A204.1 (cell line): Measurements from ENCODE around the gene POLG2.
"Not testable (repeated sequence)": the region's sequence is repeated elsewhere in the genome, so short reads cannot be mapped to it uniquely, and the experiment has no call there.

Experiments used
- FAIRE-seq: peaks from 2 replicates; lab custom pipeline; 2012; peaks lifted over from hg19 to GRCh38; lab: Jason Lieb, UNC

Gene POLG2

DNA sequence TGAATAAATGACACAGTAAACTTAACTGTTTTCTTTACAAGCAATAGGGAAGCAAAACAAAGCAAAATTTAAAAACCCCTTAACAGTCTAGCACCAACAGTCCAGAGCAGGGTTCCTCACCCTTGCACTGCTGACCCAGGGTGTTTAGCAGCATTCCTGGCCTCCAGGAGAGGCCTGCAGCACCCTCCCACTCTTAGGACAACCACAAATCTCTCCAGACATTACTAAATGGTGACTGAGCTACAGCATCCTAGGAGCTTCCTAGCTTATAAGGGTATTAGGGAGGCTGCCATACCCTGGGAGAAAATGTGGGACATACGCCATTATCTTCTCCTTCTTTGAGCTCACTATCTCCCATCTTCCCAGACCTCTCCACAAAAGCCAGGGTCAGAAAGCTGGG is 15.9 kb downstream of the POLG2 start:
- FAIRE-seq: no peak

DNA sequence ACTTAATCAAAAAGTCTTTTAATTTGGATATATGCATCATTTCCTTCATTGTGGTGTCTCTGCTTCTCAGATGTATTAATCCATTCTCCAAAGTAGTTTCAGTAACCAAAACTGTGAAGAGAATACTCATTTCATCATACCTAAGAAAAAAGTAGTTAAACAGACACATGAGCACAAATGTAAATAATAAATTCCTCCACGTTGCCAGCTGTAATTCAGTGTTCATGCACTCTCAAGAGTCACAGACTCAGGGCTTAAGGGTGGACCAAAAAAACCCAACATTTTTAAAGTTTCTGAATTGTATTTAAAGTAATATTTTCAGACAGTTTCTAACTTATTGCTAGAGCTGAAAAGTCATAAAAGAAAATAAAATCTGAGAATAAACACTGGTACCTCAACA is 19.0 kb downstream of the POLG2 start:
- no peak for FAIRE-seq

DNA sequence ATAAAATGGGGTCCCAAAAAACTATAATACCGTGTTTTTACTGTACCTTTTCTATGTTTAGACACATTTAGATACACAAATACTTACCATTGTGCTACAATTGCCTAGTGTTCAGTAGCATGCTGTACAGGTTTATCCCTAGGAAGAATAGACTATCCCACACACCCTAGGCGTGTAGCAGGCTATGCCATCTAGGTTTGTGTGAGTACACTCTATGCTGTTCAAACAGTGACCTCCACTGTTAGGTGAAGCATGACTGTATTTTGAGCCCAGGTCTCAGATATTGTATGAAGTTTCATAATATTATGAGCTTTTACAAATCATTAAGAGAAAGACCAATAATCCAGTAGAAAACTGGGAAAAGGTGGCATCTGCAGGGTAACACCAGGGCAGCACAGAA is 24.3 kb downstream of the POLG2 start:
- no peak for FAIRE-seq

DNA sequence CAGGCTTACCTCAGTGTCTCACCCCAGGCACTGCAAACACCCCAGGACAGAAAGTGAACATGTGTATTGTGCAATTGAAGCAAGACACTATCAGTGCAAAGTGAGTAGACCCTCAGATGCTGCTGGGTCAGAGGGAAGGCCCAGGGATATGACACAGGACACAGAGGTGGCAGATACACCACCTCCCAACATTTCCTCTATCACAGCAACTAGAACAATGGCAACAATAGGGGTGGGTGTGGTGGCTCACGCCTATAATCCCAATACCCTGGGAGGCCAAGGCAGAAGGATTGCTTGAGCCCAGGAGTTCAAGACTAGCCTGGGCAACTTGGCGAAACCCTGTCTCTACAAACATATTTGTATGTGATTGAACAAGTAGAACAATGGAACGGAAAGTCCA is 25.4 kb downstream of the POLG2 start:
- FAIRE-seq: no peak

DNA sequence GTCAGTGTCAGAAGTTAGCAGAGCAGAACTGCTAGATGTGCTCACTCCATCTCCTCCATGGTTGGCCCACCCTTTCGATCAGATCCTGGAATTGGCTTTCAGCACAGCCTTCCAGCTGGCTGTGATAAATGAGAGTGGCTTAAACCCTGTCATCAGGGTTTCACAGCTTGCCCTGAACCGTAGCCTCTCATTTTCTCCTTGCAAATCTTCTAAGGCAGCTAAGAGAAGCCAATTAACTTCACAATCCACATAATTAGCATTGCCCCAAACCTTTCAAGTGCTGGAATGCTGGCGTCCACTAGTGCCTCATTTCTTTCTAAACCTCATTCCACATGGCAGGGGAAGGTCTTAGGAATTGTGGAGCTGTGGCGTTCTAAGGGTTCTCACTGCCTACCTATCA is 26.2 kb downstream of the POLG2 start:
- no peak for FAIRE-seq

DNA sequence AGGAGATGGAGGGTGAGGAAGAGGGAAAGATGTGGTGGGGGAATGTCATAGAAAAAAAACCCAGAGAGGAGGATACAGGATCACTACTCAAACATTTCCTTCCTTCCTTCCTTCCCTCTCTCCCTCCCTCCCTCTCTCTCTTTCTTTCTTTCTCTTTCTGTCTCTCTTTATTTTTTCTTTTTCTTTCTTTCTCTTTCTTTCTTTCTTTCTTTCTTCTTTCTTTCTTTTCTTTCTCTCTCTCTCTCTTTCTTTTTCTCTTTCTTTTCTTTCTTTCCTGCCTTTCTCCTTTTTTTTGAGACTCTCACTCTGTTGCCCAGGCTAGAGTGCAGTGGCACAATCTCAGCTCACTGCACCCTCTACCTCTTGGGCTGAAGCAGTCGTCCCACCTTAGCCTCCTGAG is 30.0 kb downstream of the POLG2 start:
- FAIRE-seq: not testable (repeated sequence)

DNA sequence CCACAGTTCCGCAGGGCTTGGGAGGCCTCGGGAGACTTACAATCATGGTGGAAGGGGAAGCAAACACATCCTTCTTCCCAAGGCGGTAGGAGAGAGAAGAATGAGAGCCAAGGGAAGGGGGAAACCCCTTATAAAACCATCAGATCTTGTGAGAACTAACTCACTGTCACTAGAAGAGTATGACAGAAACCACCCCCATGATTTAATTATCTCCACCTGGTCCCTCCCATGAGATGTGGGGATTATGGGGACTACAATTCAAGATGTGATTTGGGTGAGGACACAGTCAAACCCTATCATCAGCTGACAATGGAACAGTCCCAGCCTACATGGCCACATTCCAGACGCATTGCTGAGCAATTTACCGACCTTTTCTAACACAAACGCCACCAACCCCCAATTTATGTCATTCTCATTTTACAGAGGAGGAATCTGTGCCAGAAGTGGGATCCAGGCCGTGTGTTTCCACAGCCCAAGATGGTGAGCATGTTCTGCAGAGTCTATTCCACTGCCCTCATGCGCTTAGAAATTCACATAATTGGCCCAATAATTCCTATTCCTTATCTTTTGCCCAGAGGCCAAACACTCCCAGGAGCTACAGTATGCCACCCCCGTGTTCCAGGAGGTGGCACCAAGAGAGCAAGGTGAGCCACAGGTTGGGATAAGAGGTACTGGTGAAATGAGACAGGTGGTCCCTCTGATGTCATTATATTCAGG is 30.7 kb downstream of the POLG2 start:
- no peak for FAIRE-seq

DNA sequence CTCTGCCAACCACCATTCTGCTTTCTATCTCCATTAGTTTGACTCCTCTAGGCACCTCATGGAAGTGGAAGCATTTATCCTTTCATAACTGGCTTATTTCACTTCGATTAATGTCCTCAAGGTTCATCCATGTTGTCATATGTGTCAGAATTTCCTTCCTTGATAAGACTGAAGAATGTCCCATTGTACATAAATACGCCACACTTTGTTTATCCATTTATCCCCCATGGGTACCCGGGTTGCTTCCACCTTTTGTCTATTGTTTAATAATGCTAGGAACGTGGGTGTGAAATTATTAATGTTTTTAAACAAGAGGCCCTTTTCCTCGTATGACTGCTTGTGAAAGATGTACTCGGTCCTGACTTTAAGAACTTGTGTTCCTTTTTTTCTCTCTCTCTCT is 35.1 kb downstream of the POLG2 start:
- no peak for FAIRE-seq

DNA sequence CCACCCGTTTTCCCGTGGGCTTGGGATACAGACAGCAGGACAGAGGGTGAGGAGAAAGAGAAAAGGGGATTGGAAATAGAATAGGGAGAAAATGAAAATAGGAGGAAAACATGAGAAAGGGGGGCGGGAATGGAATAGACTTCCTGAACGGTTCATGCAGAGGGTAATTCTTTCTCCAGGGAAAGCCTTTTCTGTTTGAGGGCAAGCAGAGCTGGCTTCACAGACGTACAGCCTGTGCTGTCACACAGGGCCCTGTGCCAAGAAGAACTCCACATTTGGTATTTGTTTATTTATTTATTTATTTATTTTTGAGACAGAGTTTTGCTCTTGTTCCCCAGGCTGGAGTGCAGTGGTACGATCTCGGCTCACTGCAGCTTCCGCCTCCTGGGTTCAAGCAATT is 35.9 kb downstream of the POLG2 start:
- no peak for FAIRE-seq

DNA sequence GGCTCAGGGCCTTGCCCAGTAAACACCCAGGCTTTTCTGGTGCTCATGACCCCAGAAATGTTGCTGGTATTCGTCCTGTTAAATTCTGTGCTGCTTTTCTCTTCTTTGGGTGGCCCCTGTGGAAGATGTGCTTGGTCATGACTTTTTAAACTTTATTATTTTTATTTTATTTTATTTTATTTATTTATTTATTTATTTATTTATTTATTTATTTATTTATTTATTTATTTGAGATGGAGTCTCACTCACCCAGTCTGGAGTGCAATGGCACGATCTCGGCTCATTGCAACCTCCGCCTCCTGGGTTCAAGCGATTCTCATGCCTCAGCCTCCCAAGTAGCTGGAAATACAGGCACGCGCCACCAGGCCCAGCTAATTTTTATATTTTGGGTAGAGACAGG is 37.0 kb downstream of the POLG2 start:
- not testable (repeated sequence) for FAIRE-seq

DNA sequence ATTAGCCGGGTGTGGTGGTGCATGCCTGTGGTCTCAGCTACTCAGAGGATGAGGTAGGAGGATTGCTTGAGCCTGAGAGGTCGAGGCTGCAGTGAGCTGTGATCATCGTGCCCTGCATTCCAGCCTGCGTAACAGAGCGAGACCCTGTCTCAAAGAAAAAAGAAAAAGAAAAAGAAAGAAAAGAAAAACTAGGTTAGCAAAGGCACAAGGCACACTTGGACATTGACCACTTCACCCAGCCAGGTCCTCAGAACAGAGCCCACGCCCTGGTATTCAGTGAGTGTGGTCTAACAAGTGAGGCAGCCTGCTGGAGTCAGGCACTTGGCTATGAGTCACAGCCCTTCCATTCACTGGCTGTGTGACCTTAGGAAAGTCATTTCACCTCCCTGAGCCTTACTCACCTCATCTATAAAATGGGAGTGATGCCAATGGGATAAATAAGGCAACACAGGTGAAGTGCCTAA is 37.5 kb downstream of the POLG2 start:
- no peak for FAIRE-seq

DNA sequence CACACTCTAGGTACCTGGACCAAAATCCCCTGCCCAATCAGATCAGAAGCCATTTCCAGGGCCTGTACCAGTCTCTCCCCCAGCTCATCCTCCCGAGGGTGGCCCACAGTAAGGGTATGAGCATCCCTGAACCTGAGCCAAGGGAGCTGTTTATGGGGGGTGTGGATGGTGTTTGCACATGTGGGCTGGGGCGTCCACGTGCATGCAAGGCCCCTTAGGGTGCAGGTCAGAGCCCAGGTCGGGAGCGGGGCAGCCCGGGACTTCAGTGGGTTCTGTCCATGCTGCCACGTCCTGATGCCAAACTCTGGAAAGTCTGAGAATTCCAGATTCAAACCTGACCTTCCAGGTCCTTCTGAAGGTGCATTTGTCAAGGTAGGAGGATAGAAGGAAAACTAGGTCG is 38.1 kb downstream of the POLG2 start:
- no peak for FAIRE-seq

DNA sequence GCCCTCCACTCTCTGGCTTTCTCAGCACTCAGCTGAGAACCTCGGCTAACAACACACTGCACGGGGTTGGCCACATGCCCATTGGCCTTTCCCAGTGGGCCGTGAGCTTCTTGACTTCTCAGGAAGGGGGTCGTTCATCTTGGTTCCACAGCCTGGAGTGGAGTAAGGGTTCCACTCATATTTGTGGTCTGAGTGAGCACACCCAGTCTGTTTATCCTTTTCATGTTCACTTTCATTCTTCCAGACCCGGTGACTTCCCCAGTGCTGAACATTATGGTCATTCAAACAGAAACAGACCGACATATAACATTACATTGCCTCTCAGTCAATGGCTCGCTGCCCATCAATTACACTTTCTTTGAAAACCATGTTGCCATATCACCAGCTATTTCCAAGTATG is 39.7 kb downstream of the POLG2 start:
- no peak for FAIRE-seq

DNA sequence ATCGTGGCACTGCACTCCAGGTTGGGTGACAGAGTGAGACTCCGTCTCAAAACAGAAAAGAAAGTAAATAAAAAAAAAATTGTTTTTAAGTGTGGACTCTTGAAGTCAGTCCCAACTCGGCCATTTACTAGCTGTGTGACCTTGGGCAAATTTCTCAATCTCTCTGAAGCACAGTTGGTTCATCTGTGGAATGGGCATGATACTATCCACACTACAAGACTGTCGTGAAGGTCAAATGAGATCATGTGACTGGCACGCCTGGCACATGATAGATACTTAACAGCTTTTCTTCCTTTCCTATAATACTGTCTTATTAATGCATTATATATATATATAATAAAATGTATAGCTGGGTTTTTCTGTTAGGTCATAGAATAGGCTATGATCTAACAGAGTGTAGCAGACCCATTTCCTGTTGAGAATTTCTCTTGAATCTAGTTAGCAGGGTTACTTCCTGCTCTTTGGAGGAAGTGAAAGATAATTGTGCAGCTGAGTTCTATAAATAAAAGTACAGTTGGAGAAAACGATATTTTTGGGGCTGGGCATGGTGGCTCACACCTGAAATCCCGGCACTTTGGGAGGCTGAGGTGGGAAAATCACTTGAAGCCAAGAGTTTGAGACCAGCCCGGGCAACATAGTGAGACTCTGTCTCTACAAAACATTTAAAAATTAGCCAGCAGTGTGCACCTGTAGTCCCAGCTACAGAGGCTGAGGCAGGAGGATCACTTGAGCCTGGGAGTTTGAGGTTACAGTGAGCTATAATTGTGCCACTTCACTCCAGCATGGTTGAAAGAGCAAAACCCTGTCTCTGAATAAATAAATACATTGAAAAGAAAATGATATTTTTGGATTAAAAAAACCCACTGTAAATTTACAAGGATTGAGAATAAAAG is 40.6 kb downstream of the POLG2 start:
- no peak for FAIRE-seq

DNA sequence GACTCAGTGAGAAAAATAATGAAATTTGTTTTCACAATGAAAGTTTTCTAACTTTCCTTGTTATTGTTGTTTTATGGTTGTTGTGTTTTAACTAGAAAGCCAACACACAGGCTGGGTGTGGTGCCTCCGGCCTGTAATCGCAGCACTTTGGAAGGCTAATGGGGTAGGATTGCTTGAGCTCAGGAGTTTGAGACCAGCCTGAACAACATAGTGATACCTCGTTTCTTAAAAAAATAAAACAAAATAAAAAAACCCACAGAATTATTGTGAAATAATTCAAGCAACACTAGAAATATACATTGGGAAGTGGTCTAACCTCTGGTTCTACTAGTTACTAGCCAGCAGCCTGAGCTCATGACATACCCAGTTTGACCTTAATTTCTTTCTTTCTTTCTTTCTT is 47.3 kb downstream of the POLG2 start:
- FAIRE-seq: no peak

DNA sequence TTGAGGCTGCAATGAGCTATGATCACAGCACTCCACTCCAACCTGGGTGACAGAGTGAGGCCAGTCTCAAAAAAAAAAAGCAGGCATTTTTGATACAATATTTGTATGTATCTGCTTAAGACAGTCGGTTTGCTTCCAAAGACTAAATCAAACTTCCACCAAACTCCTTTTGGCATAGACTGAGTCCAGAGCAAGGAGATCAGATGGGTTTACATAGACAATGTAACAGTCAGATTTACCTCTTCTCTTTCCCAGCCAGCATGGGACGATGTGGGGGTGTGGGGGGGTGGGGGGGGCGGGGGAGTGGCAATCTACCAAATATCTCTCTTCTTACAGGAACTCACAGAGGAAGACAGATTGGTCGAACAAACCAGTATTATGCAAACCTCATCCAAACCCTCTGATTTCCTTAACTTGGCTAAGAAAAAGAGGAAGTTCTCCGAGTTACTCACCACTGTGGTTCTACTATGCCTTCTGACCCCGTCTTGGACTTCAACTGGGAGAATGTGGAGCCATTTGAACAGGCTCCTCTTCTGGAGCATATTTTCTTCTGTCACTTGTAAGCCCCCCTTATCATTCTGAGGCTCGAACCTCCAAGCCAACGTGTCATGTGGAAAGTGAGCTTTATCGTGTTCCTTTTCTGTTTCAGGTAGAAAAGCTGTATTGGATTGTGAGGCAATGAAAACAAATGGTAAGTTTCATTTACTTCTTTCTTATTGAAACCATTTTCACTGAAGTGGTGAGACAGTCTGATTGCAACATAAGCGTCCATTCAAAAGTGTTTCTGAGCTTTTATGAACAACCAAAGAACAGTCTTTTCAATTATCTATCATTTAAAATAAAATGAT is 48.0 kb downstream of the POLG2 start, which contains the start of gene MILR1:
MILR1 (plus strand) TSS at position 451 of the 848 bp plus-strand sequence; CDS start at position 505, 54 bp downstream.
- no peak for FAIRE-seq

DNA sequence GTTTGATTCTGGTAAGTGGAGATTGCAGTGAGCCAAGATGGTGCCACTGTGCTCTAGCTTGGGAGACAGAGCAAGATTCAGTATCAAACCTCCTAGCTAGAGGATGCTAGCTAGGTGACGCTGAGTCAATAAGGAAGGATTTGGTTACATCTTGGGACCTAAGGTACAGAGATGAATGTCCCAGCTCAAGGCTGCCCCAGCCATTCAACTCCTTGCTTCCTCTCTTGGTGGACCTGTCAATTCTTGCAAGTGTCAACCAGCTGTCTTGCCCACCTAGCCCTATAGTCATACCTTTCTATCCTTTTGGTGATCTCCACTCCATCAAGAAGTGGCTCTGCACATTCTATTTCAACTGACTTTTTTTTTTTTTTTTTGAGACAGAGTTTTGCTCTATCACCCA is 49.3 kb downstream of the POLG2 start:
- FAIRE-seq: no peak

DNA sequence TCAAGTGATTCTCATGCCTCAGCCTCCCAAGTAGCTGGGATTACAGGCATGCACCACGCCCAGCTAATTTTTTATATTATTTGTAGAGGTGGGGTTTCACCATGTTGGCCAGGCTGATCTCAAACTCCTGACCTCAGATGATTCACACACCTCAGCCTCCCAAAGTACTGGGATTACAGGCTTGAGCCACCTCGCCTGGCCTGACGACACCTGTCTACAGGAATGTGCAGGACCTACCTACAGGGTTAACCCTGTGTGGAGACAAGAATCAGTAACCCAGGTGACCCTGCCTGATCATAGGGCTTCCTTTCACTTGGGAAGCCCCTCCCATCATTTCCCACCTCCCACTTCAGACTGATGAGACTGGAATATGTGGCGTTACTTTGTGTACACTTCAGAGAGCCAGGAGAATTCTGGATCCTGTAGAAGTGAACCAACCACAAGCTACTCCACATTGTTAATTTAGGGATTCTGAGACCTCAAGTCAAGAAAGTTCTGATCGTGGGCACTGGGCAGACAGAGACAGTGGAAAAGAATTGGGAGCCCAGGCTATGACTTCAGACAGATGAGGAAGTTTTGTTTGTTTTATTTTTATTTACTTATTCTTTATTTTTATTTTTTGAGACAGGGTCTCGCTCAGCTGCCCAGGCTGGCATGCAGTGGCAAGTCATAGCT is 53.6 kb downstream of the POLG2 start:
- no peak for FAIRE-seq

DNA sequence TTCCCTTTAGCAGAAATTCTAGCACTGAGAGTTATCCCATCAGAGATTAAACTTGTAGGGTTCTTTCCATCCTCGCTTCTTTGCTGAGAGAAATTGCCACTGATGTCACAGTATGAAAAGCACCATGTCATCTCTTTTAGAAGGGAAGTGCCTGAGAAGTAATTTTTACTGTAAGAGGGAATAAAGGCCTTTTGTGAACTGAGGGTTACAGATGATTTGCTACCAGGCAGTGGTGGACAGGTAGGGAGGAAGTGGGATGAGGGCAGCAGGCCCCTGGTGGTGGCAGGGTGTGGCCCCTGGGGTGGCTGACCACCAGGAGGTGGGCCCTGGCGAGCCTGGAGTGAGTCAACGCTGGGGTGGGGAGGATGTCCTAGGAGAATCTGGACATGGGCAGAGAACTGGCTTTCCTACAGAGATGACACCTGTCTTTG is 54.3 kb downstream of the POLG2 start:
- FAIRE-seq: no peak

DNA sequence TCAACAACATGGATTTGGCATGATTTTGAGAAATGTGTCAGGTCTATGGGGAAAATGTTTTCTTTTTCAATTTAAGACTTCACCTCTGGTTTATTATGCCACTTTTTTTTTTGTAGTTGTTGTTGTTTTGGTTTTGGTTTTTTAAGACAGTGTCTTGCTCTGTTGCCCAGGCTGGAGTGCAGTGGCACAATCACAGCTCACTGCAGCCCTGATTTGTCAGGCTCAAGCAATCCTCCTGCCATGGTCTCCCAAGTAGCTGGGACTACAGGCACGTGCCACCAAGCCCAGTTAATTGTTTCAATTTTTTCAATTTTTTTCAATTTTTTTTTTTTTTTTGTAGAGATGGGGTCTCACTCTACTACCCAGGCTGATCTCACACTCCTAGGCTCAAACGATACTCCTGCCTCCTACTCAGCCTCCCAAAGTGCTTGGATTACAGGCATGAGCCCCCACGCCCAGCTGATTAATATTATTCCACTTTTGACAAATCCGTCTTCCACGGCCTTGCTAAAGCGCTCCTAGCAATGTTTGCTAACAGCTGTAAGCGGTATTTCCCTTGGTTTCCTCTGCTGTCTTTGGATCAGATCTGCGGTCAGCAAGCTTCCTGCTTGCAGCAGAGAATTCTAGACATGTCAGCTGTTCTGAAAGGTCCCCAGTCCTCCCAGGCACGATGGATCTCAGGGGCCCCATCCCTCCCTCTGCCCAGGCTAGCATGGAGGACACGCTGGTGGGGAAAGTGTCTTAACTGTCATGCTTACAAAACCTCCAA is 54.9 kb downstream of the POLG2 start:
- FAIRE-seq: no peak

DNA sequence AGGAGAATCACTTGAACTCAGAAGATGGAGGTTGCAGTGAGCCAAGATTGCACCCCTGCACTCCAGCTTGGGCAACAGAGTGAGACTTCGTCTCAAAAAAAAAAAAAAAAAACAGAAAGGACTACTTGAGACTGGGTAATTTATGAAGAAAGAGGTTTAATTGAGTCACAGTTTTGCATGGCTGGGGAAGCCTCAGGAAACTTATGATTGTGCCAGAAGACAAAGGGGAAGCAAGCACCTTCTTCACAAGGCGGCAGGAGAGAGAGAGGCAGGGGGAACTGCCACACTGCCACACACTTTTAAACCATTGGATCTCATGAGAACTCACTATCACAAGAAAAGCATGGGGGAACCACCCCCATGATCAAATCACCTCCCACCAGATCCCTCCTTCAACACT is 56.9 kb downstream of the POLG2 start:
- no peak for FAIRE-seq
